Astrocyte (in vitro differentiated cells and primary cell): ENCODE data around the gene TSPAN32.

Experiments used
- EZH2 ChIP-seq: IDR thresholded peaks from 2 replicates; pipeline ENCODE4 v1.6.1; 2012; ENCODE audit warnings: mild to moderate bottlenecking, low read length, inconsistent platforms; ENCODE audit not compliant: insufficient read depth
- TF ChIP-seq, protein P1 (sequence below): IDR thresholded peaks from 2 replicates; pipeline ENCODE4 v1.5.1; 2011; ENCODE audit warnings: low read depth, mild to moderate bottlenecking, inconsistent platforms, low read length, moderate library complexity; ENCODE audit not compliant: insufficient read depth

DNA sequence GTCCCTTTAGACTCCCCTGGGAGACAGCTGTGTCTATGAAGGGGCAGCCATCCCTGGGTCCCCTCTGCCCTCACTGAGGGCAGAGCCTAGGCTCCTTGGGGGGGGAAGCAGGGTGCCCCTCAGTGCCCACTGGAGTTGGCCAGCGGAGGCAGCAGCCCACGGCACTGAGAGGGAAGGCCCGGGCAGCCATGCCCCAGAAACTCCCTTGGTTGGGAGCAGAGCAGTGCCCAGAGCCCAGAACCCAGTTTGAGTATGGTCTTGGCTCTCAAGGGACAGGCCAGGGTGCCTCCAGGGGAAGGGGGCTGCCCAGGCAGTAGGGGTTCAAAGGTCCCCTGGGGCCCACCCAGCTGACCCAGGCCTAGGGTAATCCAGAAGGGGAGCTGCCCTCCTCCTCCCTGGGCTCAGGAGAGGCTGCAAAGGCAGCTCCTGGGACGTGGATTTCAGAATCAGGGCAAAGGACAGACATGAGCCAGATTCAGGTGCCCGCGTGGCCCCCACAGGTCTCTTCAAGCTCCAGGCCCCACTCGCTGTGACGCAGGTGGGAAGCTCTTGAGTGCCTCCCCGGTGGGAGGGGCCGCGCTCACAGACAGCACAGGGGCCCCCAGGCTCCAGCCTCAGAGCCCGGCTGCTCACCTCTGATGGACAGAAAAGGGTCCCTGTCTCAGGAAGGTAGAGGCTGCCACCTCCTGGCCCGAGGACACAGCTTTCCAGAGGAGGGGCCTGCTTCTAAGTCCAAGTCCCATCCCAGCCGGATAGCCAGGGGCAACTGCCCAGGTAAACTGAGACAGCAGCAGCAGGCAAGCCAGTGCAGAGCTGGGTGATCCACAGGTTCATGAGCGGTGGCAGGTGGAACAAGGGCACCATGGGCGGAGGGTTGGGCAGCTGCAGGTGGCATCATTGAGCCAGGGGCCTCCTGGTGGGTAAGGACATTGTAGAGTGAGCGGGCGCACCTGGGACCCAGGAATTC lies 2.7 kb upstream of the TSPAN32 start:
- TF ChIP-seq, protein P1, sequence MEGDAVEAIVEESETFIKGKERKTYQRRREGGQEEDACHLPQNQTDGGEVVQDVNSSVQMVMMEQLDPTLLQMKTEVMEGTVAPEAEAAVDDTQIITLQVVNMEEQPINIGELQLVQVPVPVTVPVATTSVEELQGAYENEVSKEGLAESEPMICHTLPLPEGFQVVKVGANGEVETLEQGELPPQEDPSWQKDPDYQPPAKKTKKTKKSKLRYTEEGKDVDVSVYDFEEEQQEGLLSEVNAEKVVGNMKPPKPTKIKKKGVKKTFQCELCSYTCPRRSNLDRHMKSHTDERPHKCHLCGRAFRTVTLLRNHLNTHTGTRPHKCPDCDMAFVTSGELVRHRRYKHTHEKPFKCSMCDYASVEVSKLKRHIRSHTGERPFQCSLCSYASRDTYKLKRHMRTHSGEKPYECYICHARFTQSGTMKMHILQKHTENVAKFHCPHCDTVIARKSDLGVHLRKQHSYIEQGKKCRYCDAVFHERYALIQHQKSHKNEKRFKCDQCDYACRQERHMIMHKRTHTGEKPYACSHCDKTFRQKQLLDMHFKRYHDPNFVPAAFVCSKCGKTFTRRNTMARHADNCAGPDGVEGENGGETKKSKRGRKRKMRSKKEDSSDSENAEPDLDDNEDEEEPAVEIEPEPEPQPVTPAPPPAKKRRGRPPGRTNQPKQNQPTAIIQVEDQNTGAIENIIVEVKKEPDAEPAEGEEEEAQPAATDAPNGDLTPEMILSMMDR, result no peak
- TF ChIP-seq EZH2, result no peak
